DMS 273 (cell line): ENCODE data around the gene ADARB1.
"Not testable (repeated sequence)": the region's sequence is repeated elsewhere in the genome, so short reads cannot be mapped to it uniquely, and the experiment has no call there.

Source experiments
- DNase-seq: peaks from one replicate; lab custom pipeline; 2025; ENCODE audit not compliant: unreplicated experiment; lab: John Stamatoyannopoulos, UW

The ADARB1 gene

GRCh38 chr21:45074048-45074817, at the start of gene ADARB1:
Gene ADARB1 (plus strand): TSS chr21:45074580. CDS start chr21:45171657, 97,077 bp downstream.
- peak; percentile 89 for DNase-seq

- DNase-seq: no peak
Measured at GRCh38 chr21:45026066-45026745, 48.2 kb upstream of the ADARB1 start.

GRCh38 chr21:45026826-45027225, 47.6 kb upstream of the ADARB1 start:
- no peak for DNase-seq

- DNase-seq: no peak
Measured at GRCh38 chr21:45027241-45028196, 46.9 kb upstream of the ADARB1 start.

- not testable (repeated sequence) for DNase-seq
Measured at GRCh38 chr21:45028645-45029044, 45.7 kb upstream of the ADARB1 start.

GRCh38 chr21:45029298-45029947, 45.0 kb upstream of the ADARB1 start:
- no peak for DNase-seq

- no peak for DNase-seq
Measured at GRCh38 chr21:45029948-45030681, 44.3 kb upstream of the ADARB1 start.

GRCh38 chr21:45030682-45031570, 43.5 kb upstream of the ADARB1 start:
- DNase-seq: no peak

- no peak for DNase-seq
Measured at GRCh38 chr21:45031571-45032191, 42.7 kb upstream of the ADARB1 start.

GRCh38 chr21:45032332-45032731, 42.0 kb upstream of the ADARB1 start:
- DNase-seq: no peak

GRCh38 chr21:45032977-45033710, 41.2 kb upstream of the ADARB1 start:
- no peak for DNase-seq

GRCh38 chr21:45033791-45034555, 40.4 kb upstream of the ADARB1 start:
- no peak for DNase-seq

GRCh38 chr21:45034556-45035476, 39.6 kb upstream of the ADARB1 start:
- no peak for DNase-seq

GRCh38 chr21:45035477-45035848, 38.9 kb upstream of the ADARB1 start:
- DNase-seq: no peak

GRCh38 chr21:45036630-45037029, 37.8 kb upstream of the ADARB1 start:
- DNase-seq: no peak

- DNase-seq: no peak
Measured at GRCh38 chr21:45037986-45038385, 36.4 kb upstream of the ADARB1 start.
